SK-N-SH (cell line): ENCODE measurements around the gene CALCA. TPM values are rescaled to one million over a fixed set of nuclear protein-coding genes. Genes with fewer than 3 reads are reported as not detected.

ENCODE experiments used
- CTCF ChIA-PET: fragments of 300-600, 350-600 bp; formaldehyde crosslinking; extraction: SDS; loops from one replicate; lab custom pipeline; 2021; lab: Yijun Ruan, JAX
- POLR2A ChIA-PET: fragments of 350-600 bp; sonication (Branson Sonifier 250); formaldehyde crosslinking; extraction: SDS; loops from one replicate; lab custom pipeline; 2020; ENCODE audit warnings: antibody characterized with exemption, inconsistent platforms; lab: Yijun Ruan, JAX
- DNase-seq: peaks from one replicate; pipeline ENCODE4 v3.0.0; 2012
- H2AFZ ChIP-seq: fragments of 200-600 bp; sonication (generic); 2 replicates; pipeline ENCODE4 v1.8.1; 2016; ENCODE audit warnings: antibody characterized with exemption, mild to moderate bottlenecking, low read depth
- H3F3A ChIP-seq: fragments of 200-600 bp; sonication (generic); replicated peaks from 2 replicates; pipeline ENCODE3; 2016; ENCODE audit warnings: antibody characterized with exemption, mild to moderate bottlenecking; ENCODE audit not compliant: insufficient read depth
- H3K27ac ChIP-seq, 2 experiments: fragments of 200-500 bp in 1 of 2; fragments of 200-600 bp in 1 of 2; sonication (Bioruptor generic) in 1 of 2; sonication (generic), shearing (Covaris generic) in 1 of 2; 2 replicates each; pipeline versions ENCODE4 v1.5.1 to v1.6.1; 2014 to 2016; ENCODE audit warnings: low read depth in 2 of 2, inconsistent platforms in 1 of 2, low read length in 1 of 2, mild to moderate bottlenecking in 1 of 2, mixed read lengths in 1 of 2
- H3K27me3 ChIP-seq: fragments of 200-600 bp; sonication (generic), shearing (Covaris generic); 2 replicates; pipeline ENCODE4 v1.6.1; 2016; ENCODE audit warnings: mixed run types; ENCODE audit not compliant: insufficient read depth
- H3K36me3 ChIP-seq, 2 experiments: fragments of 200-500 bp in 1 of 2; fragments of 200-600 bp in 1 of 2; sonication (Bioruptor generic) in 1 of 2; sonication (generic) in 1 of 2; replicated peaks in 1 of 2; 2 replicates each; pipeline versions ENCODE3 to v1.5.1; 2014 to 2016; ENCODE audit warnings: low read length in 1 of 2, mild to moderate bottlenecking in 1 of 2; ENCODE audit not compliant: insufficient read depth in 2 of 2, control insufficient read depth in 1 of 2
- H3K4me1 ChIP-seq, 2 experiments: fragments of 200-500 bp in 1 of 2; fragments of 200-600 bp in 1 of 2; sonication (Bioruptor generic) in 1 of 2; sonication (generic), shearing (Covaris generic) in 1 of 2; 2 replicates each; pipeline versions ENCODE4 v1.5.1 to v1.6.1; 2014 to 2016; ENCODE audit warnings: low read depth in 1 of 2, low read length in 1 of 2, mixed run types in 1 of 2; ENCODE audit not compliant: insufficient read depth in 2 of 2, control insufficient read depth in 1 of 2
- H3K4me2 ChIP-seq: fragments of 200-600 bp; sonication (generic), shearing (Covaris generic); 2 replicates; pipeline ENCODE4 v1.6.1; 2017; ENCODE audit warnings: mixed run types
- H3K4me3 ChIP-seq, 2 experiments: fragments of 200-500 bp in 1 of 2; fragments of 200-600 bp in 1 of 2; sonication (Bioruptor generic) in 1 of 2; sonication (generic), shearing (Covaris generic) in 1 of 2; 2 replicates each; pipeline versions ENCODE4 v1.5.1 to v1.8.1; 2014 to 2016; ENCODE audit warnings: low read depth in 2 of 2, inconsistent platforms in 1 of 2, low read length in 1 of 2, mild to moderate bottlenecking in 1 of 2, mixed read lengths in 1 of 2, moderate library complexity in 1 of 2
- H3K79me2 ChIP-seq: fragments of 200-600 bp; sonication (generic); 2 replicates; pipeline ENCODE4 v1.8.1; 2017; ENCODE audit warnings: mild to moderate bottlenecking; ENCODE audit not compliant: insufficient read depth
- H3K9ac ChIP-seq: fragments of 200-600 bp; sonication (generic); 2 replicates; pipeline ENCODE4 v1.6.1; 2017; ENCODE audit warnings: mixed run types
- H3K9me2 ChIP-seq: fragments of 200-600 bp; sonication (generic); 2 replicates; pipeline ENCODE4 v1.6.1; 2017; ENCODE audit warnings: mixed run types
- H3K9me3 ChIP-seq: fragments of 200-600 bp; sonication (generic); 2 replicates; pipeline ENCODE4 v1.6.1; 2017; ENCODE audit warnings: mixed run types, mild to moderate bottlenecking, moderate library complexity
- H4K20me1 ChIP-seq: fragments of 200-600 bp; sonication (generic); 2 replicates; pipeline ENCODE4 v1.6.1; 2017; ENCODE audit warnings: mild to moderate bottlenecking, mixed run types; ENCODE audit not compliant: insufficient read depth
- CHD2 ChIP-seq: fragments of 150-350 bp; IDR thresholded peaks from 2 replicates; pipeline ENCODE4 v1.6.1; 2018; ENCODE audit warnings: low read length; ENCODE audit not compliant: partially characterized antibody
- CTCF ChIP-seq: fragments of 200-600 bp; sonication (generic); IDR thresholded peaks from 2 replicates; pipeline ENCODE4 v1.6.1; 2017; ENCODE audit warnings: antibody characterized with exemption, mild to moderate bottlenecking, moderate library complexity
- EP300 ChIP-seq, 2 experiments: IDR thresholded peaks; 2 replicates each; pipeline versions ENCODE4 v1.4.0 to v1.6.1; 2012; ENCODE audit warnings: borderline replicate concordance in 1 of 2, low read depth in 1 of 2, low read length in 1 of 2
- EZH2phosphoT487 ChIP-seq: fragments of 200-600 bp; sonication (generic); IDR thresholded peaks from 2 replicates; pipeline ENCODE4 v1.6.1; 2017; ENCODE audit warnings: low read depth, mixed run types, mild to moderate bottlenecking, antibody characterized with exemption, moderate library complexity, borderline replicate concordance
- FOXJ3 ChIP-seq: sonication (generic); formaldehyde crosslinking; IDR thresholded peaks from 2 replicates; pipeline ENCODE4 v1.5.1; 2020; ENCODE audit warnings: mild to moderate bottlenecking, missing genetic modification reagents
- FOXM1 ChIP-seq: IDR thresholded peaks from 2 replicates; pipeline ENCODE4 v1.4.0; 2012; ENCODE audit warnings: low read depth, mild to moderate bottlenecking
- IRF3 ChIP-seq: fragments of 150-350 bp; IDR thresholded peaks from 2 replicates; pipeline ENCODE4 v1.6.1; 2016; ENCODE audit warnings: mild to moderate bottlenecking, low read depth, low read length
- JUND ChIP-seq: IDR thresholded peaks from 2 replicates; pipeline ENCODE4 v1.4.0; 2012
- MAX ChIP-seq: IDR thresholded peaks from 2 replicates; pipeline ENCODE4 v1.4.0; 2012; ENCODE audit warnings: low read depth
- MEF2A ChIP-seq: IDR thresholded peaks from 2 replicates; pipeline ENCODE4 v1.4.0; 2012; ENCODE audit warnings: low read depth, borderline replicate concordance
- MXI1 ChIP-seq: IDR thresholded peaks from 2 replicates; pipeline ENCODE4 v1.6.1; 2012; ENCODE audit warnings: mild to moderate bottlenecking, low read depth, low read length, improper control_type of control experiment
- NRF1 ChIP-seq: IDR thresholded peaks from 2 replicates; pipeline ENCODE4 v1.6.1; 2012; ENCODE audit warnings: low read depth, mild to moderate bottlenecking, low read length
- PBX3 ChIP-seq: IDR thresholded peaks from 2 replicates; pipeline ENCODE4; 2012
- RAD21 ChIP-seq: IDR thresholded peaks from 2 replicates; pipeline ENCODE4 v1.6.1; 2012; ENCODE audit warnings: mild to moderate bottlenecking, low read length
- RCOR1 ChIP-seq: fragments of 150-350 bp; IDR thresholded peaks from 2 replicates; pipeline ENCODE4 v1.6.1; 2017; ENCODE audit warnings: antibody characterized with exemption, low read length
- REST ChIP-seq: IDR thresholded peaks from 2 replicates; pipeline ENCODE4 v1.6.1; 2012; ENCODE audit warnings: mild to moderate bottlenecking, low read depth, low read length, moderate library complexity
- RFX5 ChIP-seq: IDR thresholded peaks from 2 replicates; pipeline ENCODE4 v1.6.1; 2012; ENCODE audit warnings: mild to moderate bottlenecking, improper control_type of control experiment, low read length
- SMC3 ChIP-seq: IDR thresholded peaks from 2 replicates; pipeline ENCODE4 v1.6.1; 2012; ENCODE audit warnings: low read depth, low read length, improper control_type of control experiment
- TEAD4 ChIP-seq: IDR thresholded peaks from 2 replicates; pipeline ENCODE4 v1.4.0; 2012; ENCODE audit warnings: mild to moderate bottlenecking, borderline replicate concordance; ENCODE audit not compliant: insufficient read depth
- USF2 ChIP-seq: fragments of 150-350 bp; IDR thresholded peaks from 2 replicates; pipeline ENCODE4 v1.6.1; 2017; ENCODE audit warnings: antibody characterized with exemption, low read length, low read depth, borderline replicate concordance
- polyA plus RNA-seq, 3 experiments: library from polyadenylated mRNA; depleted of rRNA; stranded (reverse); fragments of >200 nt; gene quantifications; 2 replicates each; pipeline ENCODE4 v1.2.3, GENCODE V29; 2012

CALCA gene
- polyA plus RNA-seq, 1 of the 3 experiments (the other 2 are of a cell fraction): not detected

- H3K27me3 ChIP-seq: no peaks in the 10 kb centered on the region
- H3K36me3 ChIP-seq: no peaks in the 10 kb centered on the region
- H2AFZ ChIP-seq: no peak overlapping the region
- no peaks in the 10 kb centered on the region for H3F3A ChIP-seq
- H3K9me3 ChIP-seq: no peaks in the 10 kb centered on the region
- POLR2A ChIA-PET: no interaction called here
- DNase-seq: no peak
- no peaks in the 10 kb centered on the region for H3K79me2 ChIP-seq
- CTCF ChIA-PET: interaction anchor here (0.6 kb wide), 1 partner anchor 69 kb away, joined by 3 read pairs; no protein-coding TSS in a partner anchor
- H3K4me2 ChIP-seq: no peak overlapping the region
- TF ChIP-seq JUND (no peak), EZH2phosphoT487 (no peak), MXI1 (no peak), EP300 (IDR thresholded peaks at IDR 0.05; ENCODE audit: borderline replicate concordance in 1 of 2, low read depth in 1 of 2, low read length in 1 of 2) (no peak), CTCF (no peak), TEAD4 (no peak), FOXM1 (no peak), USF2 (no peak), IRF3 (no peak), MAX (no peak), RCOR1 (no peak), FOXJ3 (CRISPR knock-in tag) (no peak), CHD2 (no peak), RFX5 (no peak), RAD21 (no peak), PBX3 (no peak), REST (no peak), MEF2A (no peak), SMC3 (no peak), NRF1 (no peak)
- no peaks in the 10 kb centered on the region for H3K4me1 ChIP-seq
- H3K4me3 ChIP-seq: no peak overlapping the region
- no peaks in the 10 kb centered on the region for H3K9me2 ChIP-seq
- H3K27ac ChIP-seq: no peak overlapping the region
- H4K20me1 ChIP-seq: no peaks in the 10 kb centered on the region
- no peak overlapping the region for H3K9ac ChIP-seq
Measured at GRCh38 chr11:14932447-14932846, 39.7 kb downstream of the CALCA start.
